ENCODE measurements around the gene SULT2B1.

SULT2B1 gene

GRCh38 chr19:48648134-48648533 lies 96.2 kb downstream of the SULT2B1 start:
- TF ChIP-seq CTCF (conservative IDR thresholded peaks at IDR 0.05; ENCODE audit: low read depth, low read length) = no peak
- DNase-seq (ENCODE audit: low read depth) = no peak
- H3K4me3 ChIP-seq (ENCODE audit: low read depth, low read length) = no peak overlapping the region

Data from choroid plexus epithelial cell (primary cell).